IMR-90 (cell line): Measurements from ENCODE around the gene NPC1. TPM values are rescaled to one million over a fixed set of nuclear protein-coding genes. Genes with fewer than 3 reads are reported as not detected.

Experiments
- ATAC-seq: fragments of 200-7000 bp; cut with Tn5 transposase; 2 replicates; pipeline ENCODE4 v1.9.1; 2020; ENCODE audit warnings: low read depth, mild to moderate bottlenecking, moderate library complexity
- BruUV-seq: library from RNA; stranded (reverse); fragments of 400-500 nt; replicated peaks from 2 replicates; lab custom pipeline; 2021; lab: Mats Ljungman, UMichigan
- CTCF ChIA-PET: fragments of 300-600 bp; formaldehyde crosslinking; extraction: SDS; loops from one replicate; lab custom pipeline; 2021; ENCODE audit warnings: antibody characterized with exemption; lab: Yijun Ruan, JAX
- POLR2A ChIA-PET: fragments of 300-600 bp; sonication (Branson Sonifier 250); formaldehyde crosslinking; loops from one replicate; lab custom pipeline; 2022; ENCODE audit warnings: antibody characterized with exemption; ENCODE audit not compliant: unreplicated experiment; lab: Charles Lee
- DNase-seq: peaks from one replicate; pipeline ENCODE4 v3.0.0; 2013
- H2AFZ ChIP-seq: replicated peaks from 2 replicates; pipeline ENCODE3; 2013; ENCODE audit warnings: low read length, mild to moderate bottlenecking; ENCODE audit not compliant: poor library complexity
- H2AK5ac ChIP-seq: 2 replicates; pipeline ENCODE4 v1.6.1; 2013; ENCODE audit warnings: low read depth, low read length, inconsistent platforms
- H2AK9ac ChIP-seq: replicated peaks from 2 replicates; pipeline ENCODE3; 2013; ENCODE audit warnings: mild to moderate bottlenecking, low read depth, low read length, moderate library complexity; ENCODE audit not compliant: poor library complexity
- H2BK120ac ChIP-seq: 2 replicates; pipeline ENCODE4 v1.6.1; 2013; ENCODE audit warnings: low read depth, low read length, inconsistent platforms
- H2BK15ac ChIP-seq: 3 replicates; pipeline ENCODE4 v1.6.1; 2013; ENCODE audit warnings: low read depth, low read length, inconsistent platforms
- H2BK20ac ChIP-seq: 2 replicates; pipeline ENCODE4 v1.6.1; 2013; ENCODE audit warnings: low read depth, mild to moderate bottlenecking, inconsistent platforms, low read length, moderate library complexity
- H2BK5ac ChIP-seq: 2 replicates; pipeline ENCODE4 v1.6.1; 2013; ENCODE audit warnings: mild to moderate bottlenecking, low read depth, low read length, inconsistent platforms; ENCODE audit not compliant: poor library complexity, severe bottlenecking
- H3K14ac ChIP-seq: replicated peaks from 2 replicates; pipeline ENCODE4 v1.6.1; 2013; ENCODE audit warnings: low read depth, low read length, inconsistent platforms
- H3K18ac ChIP-seq: 2 replicates; pipeline ENCODE4 v1.6.1; 2013; ENCODE audit warnings: low read depth, low read length, control low read depth
- H3K23ac ChIP-seq: 2 replicates; pipeline ENCODE4 v1.6.1; 2013; ENCODE audit warnings: low read depth, low read length, inconsistent platforms
- H3K27ac ChIP-seq: 2 replicates; pipeline ENCODE4 v1.5.1; 2013; ENCODE audit warnings: mild to moderate bottlenecking, control low read depth, low read length; ENCODE audit not compliant: insufficient read depth
- H3K27me3 ChIP-seq: 2 replicates; pipeline ENCODE4 v1.6.1; 2013; ENCODE audit warnings: low read length; ENCODE audit not compliant: control insufficient read depth, insufficient read depth
- H3K36me3 ChIP-seq: 2 replicates; pipeline ENCODE4 v1.6.1; 2013; ENCODE audit warnings: low read length, mixed read lengths; ENCODE audit not compliant: control insufficient read depth, insufficient read depth
- H3K4ac ChIP-seq: 2 replicates; pipeline ENCODE4 v1.6.1; 2013; ENCODE audit warnings: low read depth, low read length, inconsistent platforms
- H3K4me1 ChIP-seq: 2 replicates; pipeline ENCODE4 v1.6.1; 2013; ENCODE audit warnings: low read length, mixed read lengths; ENCODE audit not compliant: control insufficient read depth, insufficient read depth
- H3K4me2 ChIP-seq: 2 replicates; pipeline ENCODE4 v1.6.1; 2013; ENCODE audit warnings: low read depth, mild to moderate bottlenecking, control low read depth, low read length, moderate library complexity
- H3K4me3 ChIP-seq: 2 replicates; pipeline ENCODE4 v1.5.1; 2013; ENCODE audit warnings: low read depth, mild to moderate bottlenecking, control low read depth, low read length, moderate library complexity; ENCODE audit not compliant: insufficient read depth
- H3K56ac ChIP-seq: 2 replicates; pipeline ENCODE4 v1.6.1; 2013; ENCODE audit warnings: low read length, inconsistent platforms; ENCODE audit not compliant: insufficient read depth; ENCODE audit errors: extremely low read depth
- H3K79me1 ChIP-seq, 2 experiments: 2 replicates each; pipeline ENCODE4 v1.6.1; 2013; ENCODE audit warnings: low read length in 2 of 2, inconsistent platforms in 1 of 2, low read depth in 1 of 2
- H3K9ac ChIP-seq: 2 replicates; pipeline ENCODE4 v1.6.1; 2013; ENCODE audit warnings: low read depth, low read length, control low read depth
- H3K9me1 ChIP-seq: 2 replicates; pipeline ENCODE4 v1.6.1; 2013; ENCODE audit warnings: low read length, inconsistent platforms; ENCODE audit not compliant: insufficient read depth
- H3K9me3 ChIP-seq: 2 replicates; pipeline ENCODE4 v1.6.1; 2013; ENCODE audit warnings: low read length; ENCODE audit not compliant: control insufficient read depth, insufficient read depth
- H4K20me1 ChIP-seq: 2 replicates; pipeline ENCODE4 v1.6.1; 2013; ENCODE audit warnings: low read length, inconsistent platforms; ENCODE audit not compliant: insufficient read depth
- H4K5ac ChIP-seq: 2 replicates; pipeline ENCODE4 v1.6.1; 2013; ENCODE audit warnings: mild to moderate bottlenecking, low read depth, low read length, control low read depth
- H4K8ac ChIP-seq, 2 experiments: 2 replicates each; pipeline ENCODE4 v1.6.1; 2013; ENCODE audit warnings: low read depth in 2 of 2, low read length in 2 of 2, control low read depth in 1 of 2, inconsistent platforms in 1 of 2
- H4K91ac ChIP-seq: 2 replicates; pipeline ENCODE4 v1.6.1; 2013; ENCODE audit warnings: low read depth, low read length, inconsistent platforms; ENCODE audit not compliant: insufficient read depth
- BHLHE40 ChIP-seq: fragments of 150-350 bp; IDR thresholded peaks from 2 replicates; pipeline ENCODE4 v1.6.1; 2016; ENCODE audit warnings: mild to moderate bottlenecking, low read depth, low read length
- CEBPB ChIP-seq: IDR thresholded peaks from 2 replicates; pipeline ENCODE4 v1.6.1; 2012; ENCODE audit warnings: low read depth, low read length, improper control_type of control experiment
- FOS ChIP-seq: fragments of 150-350 bp; IDR thresholded peaks from 2 replicates; pipeline ENCODE4 v1.6.1; 2016; ENCODE audit warnings: low read depth, low read length
- MAFK ChIP-seq: IDR thresholded peaks from 2 replicates; pipeline ENCODE4 v1.6.1; 2012; ENCODE audit warnings: low read depth, low read length, improper control_type of control experiment
- NFE2L2 ChIP-seq: fragments of 150-350 bp; IDR thresholded peaks from 2 replicates; pipeline ENCODE4 v1.6.1; 2016; ENCODE audit warnings: low read depth, mild to moderate bottlenecking, low read length
- POLR2A ChIP-seq: IDR thresholded peaks from 2 replicates; pipeline ENCODE4 v1.6.1; 2012; ENCODE audit warnings: mild to moderate bottlenecking, low read depth, low read length
- RCOR1 ChIP-seq: IDR thresholded peaks from 2 replicates; pipeline ENCODE4 v1.6.1; 2012; ENCODE audit warnings: mild to moderate bottlenecking, low read length, improper control_type of control experiment; ENCODE audit not compliant: insufficient replicate concordance
- RFX5 ChIP-seq: IDR thresholded peaks from 2 replicates; pipeline ENCODE4 v1.8.0; 2012; ENCODE audit warnings: low read depth, mild to moderate bottlenecking, low read length, moderate library complexity
- SMC3 ChIP-seq: fragments of 150-350 bp; IDR thresholded peaks from 2 replicates; pipeline ENCODE4 v1.6.1; 2016; ENCODE audit warnings: low read depth, mild to moderate bottlenecking, antibody characterized with exemption, low read length, moderate library complexity
- WGBS, 2 experiments: methylation state at CpG; one replicate each; pipeline versions ENCODE4 v1.1.5 to v1.1.7; 2013; ENCODE audit warnings: missing lambda C conversion rate in 2 of 2; ENCODE audit not compliant: insufficient read length in 1 of 2; ENCODE audit errors: extremely low coverage in 2 of 2; 5-methylcytosine and 5-hydroxymethylcytosine counted together
- dilution Hi-C: fragments of 300-500 bp; cut with HindIII; formaldehyde crosslinking; loops from one replicate; pipeline ENCODE4 v1.14.3; 2018; ENCODE audit warnings: low sequenced_read_pairs; ENCODE audit not compliant: unreplicated experiment
- in situ Hi-C: fragments of 300-500 bp; cut with MboI; formaldehyde crosslinking; loops from 3 replicates; pipeline ENCODE4 v1.14.3; 2019; ENCODE audit warnings: low sequenced_read_pairs, inconsistent platforms, mixed read lengths
- intact Hi-C: fragments of 100-400 bp; cut with micrococcal nuclease; formaldehyde crosslinking; loops from 2 replicates; pipeline ENCODE4 v1.10.0; 2022
- polyA plus RNA-seq, 3 experiments: library from polyadenylated mRNA; depleted of rRNA; stranded (reverse); fragments of >200 nt; gene quantifications; 2 replicates each; pipeline ENCODE4 v1.2.3, GENCODE V29; 2012; ENCODE audit warnings: low replicate concordance in 1 of 3
- total RNA-seq: library from RNA; depleted of rRNA; stranded (reverse); fragments of >200 nt; gene quantifications from 2 replicates; pipeline ENCODE4 v1.2.3, GENCODE V29; 2012
- TF ChIP-seq, protein P1 (sequence below): fragments of 150-350 bp; IDR thresholded peaks from 2 replicates; pipeline ENCODE4 v1.6.1; 2016; ENCODE audit warnings: low read depth, mild to moderate bottlenecking, low read length, moderate library complexity, borderline replicate concordance

Gene NPC1
- total and polyA plus RNA-seq, 2 of the 4 experiments (the other 2 are of a cell fraction), result 7.5 to 7.9 TPM

DNA sequence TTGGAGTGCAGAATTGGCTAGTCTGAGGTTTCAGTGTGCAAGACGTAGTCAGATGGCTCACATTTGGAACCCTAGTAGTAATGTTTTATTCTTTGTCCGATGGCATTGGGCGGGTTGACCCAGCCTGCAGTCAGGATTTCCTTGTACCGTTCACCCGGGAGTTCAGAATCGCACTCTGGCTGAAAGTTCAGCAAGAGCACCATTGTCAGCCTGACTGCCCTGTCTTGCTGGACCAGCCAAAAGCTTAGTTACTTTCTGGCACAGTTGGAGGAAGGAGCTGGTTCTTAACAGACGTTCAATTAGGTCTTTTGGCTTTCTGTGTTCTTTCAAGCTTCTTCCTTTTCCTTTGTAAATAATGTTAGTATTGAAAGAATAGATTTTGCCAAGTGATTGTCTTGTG is 64.4 kb downstream of the NPC1 start:
- H3K9me3 ChIP-seq, result no peaks in the 10 kb centered on the region
- TF ChIP-seq, protein P1, sequence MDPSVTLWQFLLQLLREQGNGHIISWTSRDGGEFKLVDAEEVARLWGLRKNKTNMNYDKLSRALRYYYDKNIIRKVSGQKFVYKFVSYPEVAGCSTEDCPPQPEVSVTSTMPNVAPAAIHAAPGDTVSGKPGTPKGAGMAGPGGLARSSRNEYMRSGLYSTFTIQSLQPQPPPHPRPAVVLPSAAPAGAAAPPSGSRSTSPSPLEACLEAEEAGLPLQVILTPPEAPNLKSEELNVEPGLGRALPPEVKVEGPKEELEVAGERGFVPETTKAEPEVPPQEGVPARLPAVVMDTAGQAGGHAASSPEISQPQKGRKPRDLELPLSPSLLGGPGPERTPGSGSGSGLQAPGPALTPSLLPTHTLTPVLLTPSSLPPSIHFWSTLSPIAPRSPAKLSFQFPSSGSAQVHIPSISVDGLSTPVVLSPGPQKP, result no peak
- TF ChIP-seq BHLHE40 (no peak), RFX5 (no peak), RCOR1 (no peak), MAFK (no peak), POLR2A (no peak), FOS (no peak), CEBPB (no peak), NFE2L2 (no peak), SMC3 (no peak)
- H3K4ac ChIP-seq, result no peak overlapping the region
- ChIA-PET CTCF (no interaction called here), POLR2A (no interaction called here)
- WGBS, 2 experiments, result 100% methylated on average over 6 of the region's 7 CpGs; no CpG with 5 or more reads in 1 of the 2 experiments
- peaks cover 56% of the 10 kb centered on the region for H3K36me3 ChIP-seq
- H4K5ac ChIP-seq, result no peak overlapping the region
- no peak overlapping the region for H3K14ac ChIP-seq
- no peak overlapping the region for H3K56ac ChIP-seq
- no peak overlapping the region for H2BK120ac ChIP-seq
- no peak overlapping the region for H2BK15ac ChIP-seq
- no peak overlapping the region for H3K9ac ChIP-seq
- H3K27me3 ChIP-seq, result no peaks in the 10 kb centered on the region
- no peak overlapping the region for H4K8ac ChIP-seq
- H3K4me3 ChIP-seq, result no peak overlapping the region
- no peak overlapping the region for H2AFZ ChIP-seq
- no peak overlapping the region for H3K27ac ChIP-seq
- dilution Hi-C loops (no loop called here), intact Hi-C loops (no loop called here), in situ Hi-C loops (no loop called here)
- H2AK9ac ChIP-seq, result no peak overlapping the region
- no peak overlapping the region for H4K91ac ChIP-seq
- no peak overlapping the region for H3K4me2 ChIP-seq
- peaks cover 17% of the 10 kb centered on the region for H3K9me1 ChIP-seq
- ATAC-seq (no peak), DNase-seq (no peak)
- no TSS peak for BruUV-seq
- no peak overlapping the region for H2BK5ac ChIP-seq
- no peak overlapping the region for H2AK5ac ChIP-seq
- no peak overlapping the region for H3K18ac ChIP-seq
- no peak overlapping the region for H3K23ac ChIP-seq
- H2BK20ac ChIP-seq, result no peak overlapping the region
- peaks cover 15% of the 10 kb centered on the region; the same call in 1 of the 2 replicates for H4K20me1 ChIP-seq
- peaks cover 0 to 12% of the 10 kb centered on the region in 2 experiments; a peak in 2 of 4 replicates for H3K79me1 ChIP-seq
- peaks cover 8% of the 10 kb centered on the region for H3K4me1 ChIP-seq
